Spleen (tissue), 11 donors: Measurements from ENCODE around the gene TTC22. TPM values are rescaled to one million over a fixed set of nuclear protein-coding genes. Genes with fewer than 3 reads are reported as not detected.

Experiments
- DNase-seq: peaks from one replicate; pipeline ENCODE4 v3.0.0-alpha.2; 2020
- H3K27ac ChIP-seq, 8 donors: fragments of 200-600 bp; sonication (generic) in 7 of 8; 1 replicate in 4 of 8; 2 replicates in 4 of 8; pipeline versions ENCODE4 v1.5.0 to v1.8.0; 2016 to 2021; ENCODE audit warnings: inconsistent platforms in 4 of 8, mild to moderate bottlenecking in 4 of 8, moderate library complexity in 1 of 8
- H3K27me3 ChIP-seq, 7 donors: fragments of 200-600 bp; sonication (generic) in 6 of 7; replicated peaks in 1 of 7; 1 replicate in 4 of 7; 2 replicates in 3 of 7; pipeline versions ENCODE4 v1.5.0 to v1.8.0; 2016 to 2021; ENCODE audit warnings: inconsistent platforms in 3 of 7, mild to moderate bottlenecking in 1 of 7
- H3K36me3 ChIP-seq, 6 donors: fragments of 200-600 bp; sonication (generic) in 5 of 6; 1 replicate in 4 of 6; 2 replicates in 2 of 6; pipeline versions ENCODE4 v1.5.0 to v1.8.0; 2016 to 2021; ENCODE audit warnings: inconsistent platforms in 2 of 6
- H3K4me1 ChIP-seq, 6 donors: fragments of 200-600 bp; sonication (generic) in 5 of 6; 1 replicate in 3 of 6; 2 replicates in 3 of 6; pipeline versions ENCODE4 v1.5.0 to v1.8.0; 2016 to 2021; ENCODE audit warnings: inconsistent platforms in 3 of 6
- H3K4me3 ChIP-seq, 8 donors: fragments of 200-600 bp; sonication (generic) in 7 of 8; 1 replicate in 4 of 8; 2 replicates in 4 of 8; pipeline versions ENCODE4 v1.5.0 to v1.8.0; 2016 to 2021; ENCODE audit warnings: inconsistent platforms in 4 of 8, mild to moderate bottlenecking in 4 of 8, moderate library complexity in 2 of 8
- H3K9me3 ChIP-seq, 8 donors: fragments of 200-600 bp; sonication (generic) in 7 of 8; 1 replicate in 4 of 8; 2 replicates in 4 of 8; pipeline versions ENCODE4 v1.5.0 to v1.8.0; 2016 to 2021; ENCODE audit warnings: inconsistent platforms in 4 of 8
- CTCF ChIP-seq, 11 experiments: fragments of 200-600 bp in 7 of 11; fragments of 450-650 bp in 4 of 11; sonication (generic) in 4 of 11; IDR thresholded peaks in 8 of 11; conservative IDR thresholded peaks in 3 of 11; 1 replicate in 7 of 11; 2 replicates in 4 of 11; pipeline versions ENCODE4 v1.4.0 to v1.8.0; 2016 to 2021; ENCODE audit warnings: antibody characterized with exemption in 11 of 11, inconsistent platforms in 4 of 11, mild to moderate bottlenecking in 1 of 11
- POLR2A ChIP-seq, 3 donors: fragments of 450-650 bp; IDR thresholded peaks; one replicate each; pipeline ENCODE4 v1.5.1; 2017; ENCODE audit warnings: antibody characterized with exemption in 3 of 3, mild to moderate bottlenecking in 1 of 3
- POLR2AphosphoS5 ChIP-seq, 3 donors: sonication (generic); formaldehyde crosslinking; IDR thresholded peaks; one replicate each; pipeline ENCODE4 v1.5.1; 2017; ENCODE audit warnings: antibody characterized with exemption in 3 of 3
- WGBS, 5 donors: extraction: QIAGEN DNeasy Blood & Tissue Kit in 3 of 5; methylation state at CpG; one replicate each; pipeline versions ENCODE4 v1.1.5 to v1.1.7; 2013 to 2018; 5-methylcytosine and 5-hydroxymethylcytosine counted together
- intact Hi-C: fragments of 100-400 bp; cut with DNase I; formaldehyde crosslinking; loops from one replicate; pipeline ENCODE4 v1.15.0; 2023; ENCODE audit warnings: low total_unique reads
- polyA plus RNA-seq, 3 donors: library from polyadenylated mRNA; stranded (reverse); fragments of 200-250 nt; gene quantifications; one replicate each; pipeline ENCODE4 v1.2.1, GENCODE V29; 2013
- total RNA-seq, 7 donors: library from RNA; depleted of rRNA in 3 of 7; stranded (reverse); fragments of >200 nt in 3 of 7; fragmentation: NEBNext Ultra II Directional in 4 of 7; extraction: Animal tissue kit (Norgen Biotek cat#: 25700) in 4 of 7; gene quantifications; one replicate each; pipeline versions ENCODE4 v1.1.0 to v1.2.1, GENCODE V29; 2016 to 2021
- donor health status: healthy with polysubstance abuse.
- donor health status: DM: no; HTN: no; CAD: no; lungs with moderate emphysema.
- donor health status: DM: no; HTN: no; CAD: no.
- donor health status: Bipolar disorder and iron deficiency.
- donor health status: healthy.
- donor health status: DM: no; HTN: no; CAD: no.
- donor health status: DM: yes; HTN: yes; CAD: no.

The TTC22 gene
- total and polyA plus RNA-seq, 10 donors, result 0.73 to 6.4 (median 3.5) TPM

- Histone ChIP-seq H3K36me3 (no peaks in the 10 kb centered on the region), H3K27ac (no peak overlapping the region), H3K27me3 (no peaks in the 10 kb centered on the region), H3K4me3 (no peak overlapping the region), H3K9me3 (peaks cover 0 to 27% (median 19%) of the 10 kb centered on the region in 8 donors), H3K4me1 (no peaks in the 10 kb centered on the region)
- intact Hi-C loops, result no loop called here
- 93 to 100% (median 94%) methylated on average over 1 of the region's 1 CpG for WGBS, 5 donors
- DNase-seq, result no peak
- no peak for TF ChIP-seq POLR2AphosphoS5 (IDR thresholded peaks at IDR 0.05)
- TF ChIP-seq POLR2A (IDR thresholded peaks at IDR 0.05), result no peak
- no peak for TF ChIP-seq CTCF (IDR thresholded peaks at IDR 0.05 in 8 of 11, conservative IDR thresholded peaks at IDR 0.05 in 3 of 11)
Observed at GRCh38 chr1:54834007-54834541, 33.0 kb upstream of the TTC22 start.

- H3K4me1 ChIP-seq, result no peaks in the 10 kb centered on the region
- intact Hi-C loops, result no loop called here
- TF ChIP-seq POLR2AphosphoS5 (IDR thresholded peaks at IDR 0.05) (no peak), CTCF (IDR thresholded peaks at IDR 0.05 in 8 of 11, conservative IDR thresholded peaks at IDR 0.05 in 3 of 11) (no peak), POLR2A (IDR thresholded peaks at IDR 0.05) (no peak)
- WGBS, 5 donors, result 84 to 93% (median 87%) methylated on average over 9 of the region's 9 CpGs
- H3K9me3 ChIP-seq, result peaks cover 0 to 37% (median 28%) of the 10 kb centered on the region in 8 donors
- no peaks in the 10 kb centered on the region for H3K36me3 ChIP-seq
- no peak for DNase-seq
- H3K4me3 ChIP-seq, result no peak overlapping the region
- H3K27me3 ChIP-seq, result no peaks in the 10 kb centered on the region
- H3K27ac ChIP-seq, result no peak overlapping the region
Observed at GRCh38 chr1:54833121-54833520, 32.0 kb upstream of the TTC22 start.

GRCh38 chr1:54826226-54826816 lies 25.2 kb upstream of the TTC22 start:
- Histone ChIP-seq H3K36me3 (no peaks in the 10 kb centered on the region), H3K27ac (no peak overlapping the region), H3K27me3 (no peaks in the 10 kb centered on the region), H3K4me1 (no peaks in the 10 kb centered on the region), H3K4me3 (no peak overlapping the region), H3K9me3 (peaks cover 0 to 77% (median 60%) of the 10 kb centered on the region in 8 donors)
- DNase-seq, result no peak
- 87 to 96% (median 91%) methylated on average over 4 of the region's 4 CpGs for WGBS, 5 donors
- intact Hi-C loops, result no loop called here
- TF ChIP-seq POLR2AphosphoS5 (IDR thresholded peaks at IDR 0.05), result no peak
- no peak for TF ChIP-seq CTCF (IDR thresholded peaks at IDR 0.05 in 8 of 11, conservative IDR thresholded peaks at IDR 0.05 in 3 of 11)
- TF ChIP-seq POLR2A (IDR thresholded peaks at IDR 0.05), result no peak

- Histone ChIP-seq H3K36me3 (no peaks in the 10 kb centered on the region), H3K27ac (no peak overlapping the region), H3K27me3 (no peaks in the 10 kb centered on the region), H3K9me3 (peaks cover 0 to 71% (median 54%) of the 10 kb centered on the region in 8 donors), H3K4me3 (no peak overlapping the region), H3K4me1 (no peaks in the 10 kb centered on the region)
- 91 to 95% (median 92%) methylated on average over 4 to 5 of the region's 5 CpGs for WGBS, 5 donors
- intact Hi-C loops, result no loop called here
- no peak for TF ChIP-seq POLR2AphosphoS5 (IDR thresholded peaks at IDR 0.05)
- no peak for TF ChIP-seq CTCF (IDR thresholded peaks at IDR 0.05 in 8 of 11, conservative IDR thresholded peaks at IDR 0.05 in 3 of 11)
- TF ChIP-seq POLR2A (IDR thresholded peaks at IDR 0.05), result no peak
- no peak for DNase-seq
Observed at GRCh38 chr1:54825696-54826095, 24.6 kb upstream of the TTC22 start.
